ENCODE results near the gene CD200R1L. TPM values are rescaled to one million over a fixed set of nuclear protein-coding genes. Genes with fewer than 3 reads are reported as not detected.

CD200R1L gene
- total RNA-seq, 1 donor from 2014 or later = not detected

DNA sequence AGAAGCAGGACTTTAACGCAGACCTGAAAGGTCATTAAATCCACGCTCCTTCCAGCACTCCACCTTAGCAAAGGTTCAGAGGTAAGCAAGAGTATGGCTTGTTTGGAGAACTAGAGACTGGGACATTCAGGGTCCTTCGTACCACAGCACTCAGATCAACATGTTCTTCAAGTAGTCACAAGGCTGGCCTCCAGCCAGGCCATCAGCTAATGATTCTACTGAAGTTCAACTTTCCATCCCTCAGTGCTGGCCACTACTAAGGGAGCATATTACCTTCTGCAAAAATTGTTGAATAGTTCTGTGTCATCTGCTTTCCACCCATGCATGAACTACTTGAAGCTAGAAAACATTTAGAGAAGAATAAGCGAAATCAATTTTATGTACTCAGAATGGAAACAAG lies 17.6 kb downstream of the CD200R1L start:
- ATAC-seq = no peak
- intact Hi-C loops (cut with DNase I) = no loop called here
- DNase-seq (ENCODE audit: low spot score) = no peak

DNA sequence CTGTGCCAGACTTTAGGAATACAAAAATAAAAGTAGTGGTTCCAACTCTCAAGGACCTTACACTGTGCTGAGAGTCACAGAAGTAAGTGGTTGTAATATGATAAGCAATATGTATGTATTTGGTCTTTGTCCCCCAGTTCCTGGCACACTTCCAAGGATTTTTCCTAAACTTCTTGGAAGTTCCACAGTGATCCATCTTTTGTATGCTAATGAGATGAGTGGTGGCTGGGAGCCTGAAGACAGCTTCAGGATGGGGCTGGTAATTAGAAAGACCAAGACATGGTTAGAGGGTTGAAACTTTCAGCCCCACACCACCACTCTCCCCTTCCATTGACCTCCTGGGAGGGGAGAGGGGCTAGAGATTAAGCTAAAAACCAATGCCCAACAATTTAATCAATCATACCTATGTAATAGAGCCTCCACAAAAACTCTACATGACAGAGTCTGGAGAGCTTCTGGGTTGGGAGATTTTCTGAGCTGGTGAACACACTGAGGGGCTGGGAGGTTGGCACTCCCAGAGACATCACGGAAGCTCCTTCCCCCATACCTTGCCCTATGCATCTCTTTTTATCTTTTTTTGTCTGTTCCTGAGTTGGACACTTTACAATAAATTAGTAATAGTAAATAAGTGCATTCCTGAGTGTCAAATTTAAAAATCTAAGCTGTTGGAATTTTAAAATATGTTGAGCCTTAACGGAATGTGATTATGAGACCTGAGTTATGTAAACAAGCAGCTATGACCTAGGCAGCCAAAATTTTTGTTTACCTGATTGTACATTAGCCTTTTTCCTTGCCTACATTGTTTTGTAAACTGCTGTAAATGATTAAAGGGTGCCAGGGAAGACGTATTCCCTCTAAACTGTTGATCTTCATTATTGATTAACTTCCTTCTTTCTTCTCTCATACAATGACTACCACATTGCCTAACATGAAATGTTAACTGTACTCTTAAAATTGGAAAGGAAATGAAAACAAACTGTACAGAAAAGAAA lies 24.3 kb downstream of the CD200R1L start:
- DNase-seq (ENCODE audit: low spot score) (no peak), ATAC-seq (no peak)
- intact Hi-C loops (cut with DNase I) = no loop called here

DNA sequence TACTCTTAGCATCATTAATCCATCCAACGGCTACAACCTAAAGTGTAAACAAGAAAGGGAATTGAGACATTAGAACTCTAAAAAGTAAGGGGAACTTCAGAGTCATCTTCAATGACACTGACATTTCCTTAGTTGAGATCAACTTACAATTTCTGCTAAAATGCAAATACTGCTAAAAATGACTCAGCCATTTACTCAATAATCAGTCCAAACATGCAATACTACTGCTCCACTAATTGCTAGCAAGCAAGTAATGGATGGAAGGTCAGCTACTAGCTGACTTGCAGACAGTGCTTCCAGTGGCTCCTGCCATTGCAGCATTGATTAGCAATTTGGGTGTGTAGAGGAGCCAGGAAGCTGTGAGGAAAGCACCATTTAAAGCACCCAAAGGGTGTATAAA lies 28.4 kb downstream of the CD200R1L start:
- intact Hi-C loops (cut with DNase I) = loop anchor here (5.0 kb wide), 1 partner anchor 176 kb away; the partner anchor contains the start of gene CCDC80
- DNase-seq (ENCODE audit: low spot score) = no peak
- no peak for ATAC-seq

DNA sequence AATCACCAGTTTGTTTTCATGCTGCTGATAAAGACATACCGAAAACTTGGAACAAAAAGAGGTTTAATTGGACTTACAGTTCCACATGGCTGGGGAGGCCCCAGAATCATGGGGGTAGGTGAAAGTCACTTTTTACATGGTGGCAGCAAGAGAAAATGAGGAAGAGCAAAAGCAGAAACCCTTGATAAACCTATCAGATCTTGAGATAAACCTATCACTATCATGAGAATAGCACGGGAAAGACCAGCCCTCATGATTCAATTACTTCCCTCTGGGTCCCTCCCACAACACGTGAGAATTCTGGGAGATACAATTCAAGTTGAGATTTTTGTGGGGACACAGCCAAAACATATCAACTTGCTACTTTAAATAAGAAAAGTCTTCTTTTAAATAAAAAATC lies 28.9 kb downstream of the CD200R1L start:
- DNase-seq (ENCODE audit: low spot score) = no peak
- intact Hi-C loops (cut with DNase I) = loop anchor here (5.0 kb wide), 1 partner anchor 175 kb away; the partner anchor contains the start of gene CCDC80
- no peak for ATAC-seq

DNA sequence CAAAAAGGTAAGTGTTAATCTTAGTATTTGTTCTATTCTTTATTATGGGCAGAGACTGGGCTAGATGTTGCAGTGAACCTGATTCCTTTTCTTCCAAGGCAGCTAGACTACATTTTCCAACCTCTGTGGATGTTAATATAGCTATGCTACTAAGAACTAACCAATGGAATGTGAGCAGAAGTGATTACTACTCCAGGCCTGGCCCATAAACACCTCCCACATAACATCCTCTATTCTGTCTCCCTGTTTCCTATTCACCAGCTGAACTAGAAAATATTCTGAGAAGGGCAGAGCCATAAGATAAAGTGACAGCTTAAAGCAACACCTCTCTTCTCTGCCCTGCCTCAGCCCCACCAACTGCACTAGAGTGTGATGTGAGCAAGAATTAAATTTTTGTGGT lies 29.4 kb downstream of the CD200R1L start:
- intact Hi-C loops (cut with DNase I) = loop anchor here (5.0 kb wide), 1 partner anchor 175 kb away; the partner anchor contains the start of gene CCDC80
- ATAC-seq (no peak), DNase-seq (ENCODE audit: low spot score) (no peak)

DNA sequence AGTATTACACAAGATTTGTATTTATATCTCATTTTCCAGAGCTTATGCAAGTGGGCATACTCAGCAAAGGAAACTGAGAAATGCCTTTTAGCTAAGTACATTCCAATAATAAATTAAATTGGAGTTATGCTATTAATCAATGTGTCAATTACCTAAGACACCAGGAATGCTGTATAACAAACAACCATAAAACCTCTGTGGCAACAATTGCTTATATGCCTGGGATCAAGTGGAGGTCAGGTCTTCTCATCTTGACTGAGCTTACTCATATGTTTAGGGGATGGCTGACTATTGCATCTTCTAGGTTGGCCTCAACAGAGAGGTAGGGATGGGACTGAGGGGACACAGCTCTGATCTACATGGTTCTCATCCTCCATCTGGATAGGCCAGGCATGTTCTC lies 30.7 kb downstream of the CD200R1L start:
- intact Hi-C loops (cut with DNase I) = loop anchor here (5.0 kb wide), 1 partner anchor 174 kb away; the partner anchor contains the start of gene CCDC80
- ATAC-seq (no peak), DNase-seq (ENCODE audit: low spot score) (no peak)

DNA sequence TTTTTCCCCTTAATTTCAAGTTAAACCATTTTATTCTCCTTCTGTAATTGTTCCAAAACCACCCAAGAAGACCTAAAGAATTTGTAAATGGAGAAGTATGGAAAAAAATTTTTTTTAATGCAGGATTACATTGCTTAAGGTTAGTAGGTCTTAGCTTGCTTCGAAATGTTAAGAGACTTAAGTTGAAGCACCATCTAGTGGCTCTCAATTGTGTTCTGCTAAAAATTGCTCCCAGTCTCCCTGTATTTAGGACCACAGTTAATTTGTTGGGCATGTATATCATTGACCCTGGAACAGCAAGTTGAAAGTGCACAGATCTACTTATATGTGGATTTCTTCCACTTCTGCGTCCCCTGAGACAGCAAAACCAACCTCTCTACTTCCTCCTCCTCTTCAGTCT lies 32.4 kb downstream of the CD200R1L start:
- peak; percentile 46 for ATAC-seq
- intact Hi-C loops (cut with DNase I) = no loop called here
- no peak for DNase-seq (ENCODE audit: low spot score)

DNA sequence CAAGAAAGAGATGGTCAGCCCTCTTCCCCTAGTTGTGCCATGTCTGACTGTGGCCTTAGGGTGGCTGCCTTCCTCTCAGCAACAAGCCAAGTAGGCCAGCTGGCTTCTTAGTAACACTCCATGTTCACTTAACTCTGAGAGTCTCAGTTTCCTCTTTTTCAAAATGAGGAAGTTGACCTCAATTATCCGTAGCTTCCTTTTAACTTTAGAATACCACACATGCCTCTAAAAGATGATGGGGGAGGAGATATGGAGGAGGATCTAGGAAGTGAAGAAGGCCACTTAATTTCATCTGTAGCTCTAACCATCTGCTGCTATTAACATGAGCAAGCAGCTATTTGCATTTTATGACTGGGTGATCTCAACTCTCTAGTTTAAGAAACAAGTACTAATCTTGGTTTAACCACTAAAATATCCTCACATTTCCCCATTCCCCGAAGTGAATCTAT lies 32.9 kb downstream of the CD200R1L start:
- peak; percentile 29 for ATAC-seq
- DNase-seq (ENCODE audit: low spot score) = no peak
- intact Hi-C loops (cut with DNase I) = no loop called here

DNA sequence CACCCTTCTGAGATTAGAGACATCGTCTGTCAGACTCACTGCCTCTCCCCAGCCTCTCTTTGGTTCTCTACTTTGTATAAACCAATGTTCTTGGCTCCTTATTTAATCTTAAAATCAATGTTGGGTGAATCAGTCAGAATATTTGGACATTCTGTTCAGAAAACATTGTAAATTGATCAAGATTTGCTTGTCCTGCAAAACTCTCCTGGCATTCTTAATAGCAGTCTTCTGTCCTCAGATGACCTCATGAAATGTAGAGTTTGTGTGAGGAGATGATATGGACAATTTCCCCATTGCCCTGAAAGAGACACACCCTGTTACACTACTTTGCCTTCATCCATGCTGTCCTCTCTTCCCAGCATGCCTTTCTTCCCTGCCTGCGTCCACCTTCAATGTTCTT lies 33.6 kb downstream of the CD200R1L start:
- intact Hi-C loops (cut with DNase I) = no loop called here
- no peak for DNase-seq (ENCODE audit: low spot score)

DNA sequence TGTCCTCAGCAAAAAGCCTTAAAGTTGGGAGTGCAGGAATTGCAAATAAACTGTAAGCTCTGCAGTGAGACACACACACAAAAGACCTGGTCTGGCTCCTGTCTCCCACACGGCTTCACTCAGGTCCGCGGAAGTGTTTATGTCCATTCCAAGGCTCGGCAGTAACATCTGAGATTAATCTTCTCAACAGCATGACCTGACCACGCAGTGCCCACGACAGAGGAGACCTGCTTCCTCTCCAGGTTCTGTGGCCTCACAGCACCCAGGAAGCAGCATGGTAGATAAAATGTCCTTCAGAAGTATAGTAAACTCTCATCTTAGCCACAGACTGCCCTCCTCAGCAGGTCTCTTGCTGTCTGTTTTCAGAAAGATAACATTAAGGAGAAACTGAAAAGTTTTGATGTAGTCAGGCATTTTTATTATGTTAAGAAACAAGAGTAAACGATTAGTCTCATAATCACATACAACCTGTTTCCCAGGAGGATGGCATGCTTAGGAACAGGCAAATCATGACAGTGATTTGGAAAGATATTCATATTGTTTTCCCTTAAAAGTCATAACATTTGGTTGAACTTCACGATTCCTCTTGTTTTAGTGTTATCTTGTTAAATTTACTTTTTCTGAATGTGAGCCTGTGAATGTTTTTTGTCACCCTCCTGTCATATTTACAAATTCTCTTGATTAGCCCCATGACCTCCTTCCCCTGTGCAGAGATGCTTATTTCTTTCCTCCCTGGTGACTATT lies 34.6 kb downstream of the CD200R1L start:
- DNase-seq (ENCODE audit: low spot score) (no peak), ATAC-seq (no peak)
- intact Hi-C loops (cut with DNase I) = no loop called here

More for the DNA sequence above, 33.6 kb downstream of the CD200R1L start:
- ATAC-seq = no peak

DNA sequence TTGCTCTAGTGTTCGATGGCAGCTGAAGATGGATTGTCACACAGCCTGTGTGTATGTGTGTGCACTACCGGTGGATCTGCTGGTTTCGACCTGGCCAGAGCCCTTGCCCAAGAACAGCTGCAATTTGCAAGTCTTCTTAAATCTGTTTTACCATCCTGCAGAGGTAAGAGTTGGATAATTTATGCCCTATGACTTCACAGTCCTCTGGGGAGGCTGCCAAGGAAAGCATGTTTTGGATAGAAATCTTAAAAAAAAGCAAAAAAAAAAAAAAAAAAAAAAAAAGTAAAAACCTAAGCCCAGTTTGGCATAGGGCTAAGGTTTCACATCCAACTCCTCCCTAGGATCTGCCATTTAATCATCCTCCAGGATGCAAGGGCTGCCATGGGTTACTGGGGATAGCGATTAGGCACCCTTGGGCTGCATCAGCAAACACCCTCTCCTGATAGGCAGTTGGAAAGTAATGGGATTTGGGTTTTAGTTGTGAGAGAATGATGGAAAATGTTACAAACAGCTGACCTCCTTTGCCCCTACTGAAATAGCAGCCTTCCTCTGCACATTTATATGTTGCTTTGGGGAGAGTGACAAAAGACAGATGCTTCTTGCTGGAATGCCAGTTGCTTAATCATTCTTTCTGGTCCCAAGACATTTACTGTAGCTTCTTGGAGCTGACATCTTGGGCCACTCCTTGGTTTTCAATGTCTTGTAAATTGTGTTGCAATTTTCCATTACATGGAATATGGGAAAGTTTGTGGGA lies 35.4 kb downstream of the CD200R1L start:
- ATAC-seq (peak; percentile 93), DNase-seq (ENCODE audit: low spot score) (peak; percentile 60)
- intact Hi-C loops (cut with DNase I) = no loop called here

DNA sequence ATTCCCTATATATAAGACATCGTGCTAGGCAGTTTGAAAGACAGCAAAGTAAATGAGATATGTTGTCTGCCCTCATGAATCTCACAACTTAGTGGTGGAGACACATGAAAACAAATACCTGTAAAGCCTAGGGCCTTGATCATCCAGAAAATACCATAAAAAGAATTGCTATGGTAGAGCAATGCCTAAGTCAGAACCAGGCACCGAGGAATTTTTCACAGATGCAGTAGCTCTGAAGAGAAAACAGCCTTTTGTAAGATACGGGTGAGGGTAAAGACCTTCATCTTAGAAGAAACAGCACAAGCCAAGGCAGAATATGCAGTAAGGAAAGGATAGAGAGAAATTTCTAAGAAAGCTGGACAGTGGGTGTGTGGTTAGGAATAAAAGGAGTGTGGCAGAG lies 36.1 kb downstream of the CD200R1L start:
- ATAC-seq (no peak), DNase-seq (ENCODE audit: low spot score) (no peak)
- intact Hi-C loops (cut with DNase I) = no loop called here

DNA sequence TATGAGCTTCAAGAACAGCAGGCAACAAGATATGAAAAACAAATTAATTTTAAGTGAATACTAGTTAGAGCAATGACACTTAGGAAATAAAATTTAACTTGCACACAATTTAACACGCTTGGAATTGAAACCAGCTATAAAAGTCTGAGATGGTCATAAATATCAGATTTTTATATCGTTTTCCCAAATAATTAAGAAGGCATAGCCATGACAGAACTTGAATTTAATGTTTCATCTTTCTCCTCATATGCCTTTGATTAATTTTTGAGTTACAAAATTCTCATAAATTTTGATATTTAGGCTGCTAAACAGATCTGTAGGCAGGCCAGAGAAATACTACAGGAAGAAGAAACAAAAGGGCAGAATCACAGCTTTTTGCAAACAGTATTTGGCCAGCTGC lies 38.5 kb downstream of the CD200R1L start:
- DNase-seq (ENCODE audit: low spot score) (no peak), ATAC-seq (no peak)
- intact Hi-C loops (cut with DNase I) = no loop called here

DNA sequence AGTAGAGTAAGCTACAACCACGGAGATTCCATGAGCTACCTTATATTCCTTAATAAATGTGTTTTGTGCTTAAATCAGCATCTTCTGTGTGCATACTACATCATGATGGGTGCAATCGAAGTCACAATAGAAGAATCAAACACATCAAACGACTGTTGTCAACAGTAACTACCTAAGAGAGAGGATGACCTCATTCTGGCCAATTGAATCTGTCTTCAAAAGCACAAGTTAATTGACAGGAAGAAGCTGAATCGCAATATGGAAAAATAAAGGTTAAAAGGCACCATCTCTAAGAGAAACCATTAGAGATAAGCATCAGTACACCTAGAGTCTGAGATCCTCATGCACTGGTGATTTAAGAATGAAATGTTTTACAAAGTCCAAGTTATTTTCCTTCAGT lies 39.0 kb downstream of the CD200R1L start:
- DNase-seq (ENCODE audit: low spot score) (no peak), ATAC-seq (no peak)
- intact Hi-C loops (cut with DNase I) = no loop called here

DNA sequence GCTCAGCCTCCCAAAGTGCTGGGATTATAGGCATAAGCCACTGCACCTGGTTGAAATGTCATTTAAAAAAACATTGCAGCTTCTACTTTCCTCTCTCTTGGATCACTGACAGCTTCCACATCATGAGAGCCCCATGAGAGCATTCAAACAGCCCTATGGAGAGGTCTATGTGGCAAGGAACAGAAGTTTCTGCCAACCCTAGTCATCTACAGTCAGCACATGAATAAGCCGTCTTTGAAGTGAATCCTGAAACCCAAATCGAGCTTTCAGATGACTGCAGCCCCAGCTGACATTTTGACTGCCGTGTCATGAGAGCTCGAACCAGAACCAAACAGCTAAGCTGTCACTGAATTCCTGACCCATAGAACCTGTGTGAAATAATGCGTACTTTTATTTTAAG lies 39.8 kb downstream of the CD200R1L start:
- ATAC-seq (no peak), DNase-seq (ENCODE audit: low spot score) (no peak)
- intact Hi-C loops (cut with DNase I) = no loop called here

DNA sequence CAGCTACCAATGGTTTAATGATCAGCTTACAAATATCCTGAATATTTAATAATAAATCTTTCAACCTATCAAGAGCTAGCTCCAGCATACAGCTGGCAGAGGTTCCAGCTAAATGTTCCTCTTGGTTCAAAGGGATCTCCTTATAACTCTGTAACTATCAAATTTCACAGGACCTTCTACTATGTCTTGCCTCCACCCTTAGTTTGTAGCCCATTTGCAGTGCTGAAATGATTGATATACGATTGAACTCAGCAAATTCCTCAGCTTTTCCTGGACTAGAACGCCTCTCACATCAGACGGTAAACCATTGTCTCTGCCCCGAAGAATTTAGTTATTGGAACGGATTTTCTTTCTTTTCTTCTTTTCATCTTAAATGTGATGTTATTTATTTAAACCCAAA lies 41.5 kb downstream of the CD200R1L start:
- no peak for ATAC-seq
- intact Hi-C loops (cut with DNase I) = no loop called here
- DNase-seq (ENCODE audit: low spot score) = no peak

DNA sequence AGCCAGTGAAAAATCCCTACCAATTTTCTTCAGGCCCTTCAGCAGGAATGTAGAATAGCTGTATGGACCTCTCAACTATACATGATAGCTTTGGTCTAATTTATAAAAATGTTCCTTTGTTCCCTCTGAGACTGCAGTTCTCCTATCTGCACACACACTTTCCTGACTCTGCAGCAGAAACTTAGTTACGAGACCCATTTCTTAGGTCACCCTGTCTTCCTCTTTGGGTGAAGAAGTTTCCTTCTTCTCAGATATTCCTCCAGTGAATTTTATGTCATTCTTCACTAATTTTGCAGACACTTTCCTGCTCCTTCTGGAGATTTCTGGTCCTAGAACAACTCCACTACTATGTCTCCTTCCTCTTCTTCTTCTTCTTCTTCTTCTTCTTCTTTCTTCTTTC lies 42.6 kb downstream of the CD200R1L start:
- DNase-seq (ENCODE audit: low spot score) (no peak), ATAC-seq (no peak)
- intact Hi-C loops (cut with DNase I) = no loop called here

DNA sequence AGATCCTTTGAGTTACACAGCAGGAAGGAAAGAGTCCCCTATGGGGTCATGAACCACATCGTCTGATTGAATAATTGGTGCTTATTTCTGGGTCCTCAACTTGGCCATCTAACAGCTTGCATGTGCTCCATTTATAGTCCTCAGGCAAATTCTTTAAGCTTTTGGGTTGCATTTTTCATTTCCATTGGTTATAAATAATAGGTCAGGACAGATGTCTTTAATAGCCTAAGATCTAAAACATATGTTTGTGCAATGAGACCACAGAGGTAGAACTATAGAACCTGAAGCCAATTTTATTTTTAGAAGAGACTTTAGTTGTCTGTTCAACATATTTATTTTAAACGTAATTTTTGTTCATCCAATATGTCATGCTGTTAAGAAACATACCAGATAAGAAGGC lies 43.2 kb downstream of the CD200R1L start:
- intact Hi-C loops (cut with DNase I) = no loop called here
- ATAC-seq = no peak
- DNase-seq (ENCODE audit: low spot score) = no peak

DNA sequence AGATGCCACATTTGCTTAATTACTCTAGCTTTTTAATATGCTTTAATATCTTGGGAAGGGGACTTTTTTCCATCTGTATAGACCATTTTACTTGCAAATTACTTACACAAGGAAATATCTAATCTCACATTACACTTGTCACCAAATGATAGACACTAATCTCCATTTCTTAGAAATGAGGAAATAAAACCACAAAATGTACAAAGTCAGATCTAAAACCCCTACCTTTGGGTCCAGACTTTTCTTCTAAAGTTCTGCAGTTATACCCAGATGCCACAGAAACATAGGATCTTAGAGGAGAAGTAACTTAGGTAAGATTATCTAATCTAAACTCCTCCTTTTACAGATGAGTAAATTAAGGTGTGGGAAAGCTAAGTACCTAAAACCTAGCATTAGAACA lies 44.3 kb downstream of the CD200R1L start:
- intact Hi-C loops (cut with DNase I) = no loop called here
- DNase-seq (ENCODE audit: low spot score) = no peak
- ATAC-seq = no peak
